Neural cell (in vitro differentiated cells): Measurements from ENCODE around the gene TNS1.

Source experiments
- EZH2 ChIP-seq: fragments of 200-600, 300-800 bp; shearing (Covaris generic), sonication (generic); IDR thresholded peaks from 2 replicates; pipeline ENCODE4 v1.6.1; 2014; ENCODE audit warnings: antibody characterized with exemption, low read length, borderline replicate concordance, mild to moderate bottlenecking; ENCODE audit not compliant: insufficient read depth, poor library complexity, severe bottlenecking
- MXI1 ChIP-seq: fragments of 450-650 bp; conservative IDR thresholded peaks from 2 replicates; pipeline ENCODE4 v1.6.1; 2014; ENCODE audit warnings: antibody characterized with exemption, mild to moderate bottlenecking; ENCODE audit not compliant: poor library complexity, severe bottlenecking
- RAD21 ChIP-seq: fragments of 450-650 bp; conservative IDR thresholded peaks from 2 replicates; pipeline ENCODE4 v1.6.1; 2014; ENCODE audit warnings: antibody characterized with exemption, mild to moderate bottlenecking, moderate library complexity
- SMC3 ChIP-seq: fragments of 450-650 bp; conservative IDR thresholded peaks from 2 replicates; pipeline ENCODE4 v1.6.1; 2014; ENCODE audit warnings: antibody characterized with exemption, mild to moderate bottlenecking, moderate library complexity; ENCODE audit not compliant: poor library complexity
- TAF1 ChIP-seq: IDR thresholded peaks from 2 replicates; pipeline ENCODE4 v1.6.1; 2012; ENCODE audit warnings: low read depth
- TF ChIP-seq, protein P1 (sequence below): IDR thresholded peaks from 2 replicates; pipeline ENCODE4 v1.6.1; 2012; ENCODE audit warnings: borderline replicate concordance
- TF ChIP-seq, protein P2 (sequence below): fragments of 450-650 bp; IDR thresholded peaks from 2 replicates; pipeline ENCODE4 v1.5.1; 2014; ENCODE audit warnings: antibody characterized with exemption, mild to moderate bottlenecking, moderate library complexity; ENCODE audit not compliant: poor library complexity, severe bottlenecking

DNA sequence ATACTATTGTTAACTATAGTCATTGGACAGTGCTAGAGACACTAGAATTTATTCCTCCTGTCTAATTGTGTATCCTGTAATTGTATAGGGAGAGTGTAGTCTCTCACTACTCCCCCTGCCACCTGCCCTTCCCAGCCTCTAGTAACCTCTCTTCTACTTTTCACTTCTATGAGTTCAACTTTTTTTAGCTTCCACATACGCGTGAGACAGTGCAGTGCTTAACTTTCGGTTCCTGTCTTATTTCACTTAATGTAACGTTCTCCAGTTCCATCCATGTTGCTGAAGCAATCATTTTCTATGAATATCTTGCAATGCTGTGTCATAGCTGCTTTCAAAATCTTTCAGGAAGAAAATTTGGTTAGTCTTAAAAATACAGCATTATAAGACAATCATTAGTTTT is 43.4 kb upstream of the TNS1 start:
- no peak for TF ChIP-seq MXI1
- TF ChIP-seq, protein P1, sequence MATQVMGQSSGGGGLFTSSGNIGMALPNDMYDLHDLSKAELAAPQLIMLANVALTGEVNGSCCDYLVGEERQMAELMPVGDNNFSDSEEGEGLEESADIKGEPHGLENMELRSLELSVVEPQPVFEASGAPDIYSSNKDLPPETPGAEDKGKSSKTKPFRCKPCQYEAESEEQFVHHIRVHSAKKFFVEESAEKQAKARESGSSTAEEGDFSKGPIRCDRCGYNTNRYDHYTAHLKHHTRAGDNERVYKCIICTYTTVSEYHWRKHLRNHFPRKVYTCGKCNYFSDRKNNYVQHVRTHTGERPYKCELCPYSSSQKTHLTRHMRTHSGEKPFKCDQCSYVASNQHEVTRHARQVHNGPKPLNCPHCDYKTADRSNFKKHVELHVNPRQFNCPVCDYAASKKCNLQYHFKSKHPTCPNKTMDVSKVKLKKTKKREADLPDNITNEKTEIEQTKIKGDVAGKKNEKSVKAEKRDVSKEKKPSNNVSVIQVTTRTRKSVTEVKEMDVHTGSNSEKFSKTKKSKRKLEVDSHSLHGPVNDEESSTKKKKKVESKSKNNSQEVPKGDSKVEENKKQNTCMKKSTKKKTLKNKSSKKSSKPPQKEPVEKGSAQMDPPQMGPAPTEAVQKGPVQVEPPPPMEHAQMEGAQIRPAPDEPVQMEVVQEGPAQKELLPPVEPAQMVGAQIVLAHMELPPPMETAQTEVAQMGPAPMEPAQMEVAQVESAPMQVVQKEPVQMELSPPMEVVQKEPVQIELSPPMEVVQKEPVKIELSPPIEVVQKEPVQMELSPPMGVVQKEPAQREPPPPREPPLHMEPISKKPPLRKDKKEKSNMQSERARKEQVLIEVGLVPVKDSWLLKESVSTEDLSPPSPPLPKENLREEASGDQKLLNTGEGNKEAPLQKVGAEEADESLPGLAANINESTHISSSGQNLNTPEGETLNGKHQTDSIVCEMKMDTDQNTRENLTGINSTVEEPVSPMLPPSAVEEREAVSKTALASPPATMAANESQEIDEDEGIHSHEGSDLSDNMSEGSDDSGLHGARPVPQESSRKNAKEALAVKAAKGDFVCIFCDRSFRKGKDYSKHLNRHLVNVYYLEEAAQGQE: no peak
- TF ChIP-seq, protein P2, sequence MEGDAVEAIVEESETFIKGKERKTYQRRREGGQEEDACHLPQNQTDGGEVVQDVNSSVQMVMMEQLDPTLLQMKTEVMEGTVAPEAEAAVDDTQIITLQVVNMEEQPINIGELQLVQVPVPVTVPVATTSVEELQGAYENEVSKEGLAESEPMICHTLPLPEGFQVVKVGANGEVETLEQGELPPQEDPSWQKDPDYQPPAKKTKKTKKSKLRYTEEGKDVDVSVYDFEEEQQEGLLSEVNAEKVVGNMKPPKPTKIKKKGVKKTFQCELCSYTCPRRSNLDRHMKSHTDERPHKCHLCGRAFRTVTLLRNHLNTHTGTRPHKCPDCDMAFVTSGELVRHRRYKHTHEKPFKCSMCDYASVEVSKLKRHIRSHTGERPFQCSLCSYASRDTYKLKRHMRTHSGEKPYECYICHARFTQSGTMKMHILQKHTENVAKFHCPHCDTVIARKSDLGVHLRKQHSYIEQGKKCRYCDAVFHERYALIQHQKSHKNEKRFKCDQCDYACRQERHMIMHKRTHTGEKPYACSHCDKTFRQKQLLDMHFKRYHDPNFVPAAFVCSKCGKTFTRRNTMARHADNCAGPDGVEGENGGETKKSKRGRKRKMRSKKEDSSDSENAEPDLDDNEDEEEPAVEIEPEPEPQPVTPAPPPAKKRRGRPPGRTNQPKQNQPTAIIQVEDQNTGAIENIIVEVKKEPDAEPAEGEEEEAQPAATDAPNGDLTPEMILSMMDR: no peak
- TF ChIP-seq RAD21: no peak
- TF ChIP-seq SMC3: no peak
- TF ChIP-seq EZH2: no peak
- TF ChIP-seq TAF1: no peak
